Stomach (tissue), 9 donors: ENCODE results near the gene CARD10. TPM values are rescaled to one million over a fixed set of nuclear protein-coding genes. Genes with fewer than 3 reads are reported as not detected.

Experiments used
- DNase-seq, 2 donors: peaks; one replicate each; pipeline versions ENCODE4 v3.0.0 to v3.0.0-alpha.2; 2013 to 2019
- H3K27ac ChIP-seq, 5 donors: fragments of 200-600 bp in 4 of 5; sonication (generic) in 4 of 5; one replicate each; pipeline ENCODE4 v1.5.1; 2013 to 2019; ENCODE audit warnings: mild to moderate bottlenecking in 1 of 5, moderate library complexity in 1 of 5
- H3K27me3 ChIP-seq, 3 donors: fragments of 200-600 bp; sonication (generic); one replicate each; pipeline ENCODE4 v1.5.1; 2017 to 2019; ENCODE audit warnings: mixed run types in 1 of 3
- H3K36me3 ChIP-seq, 4 donors: fragments of 200-600 bp; sonication (generic); 1 replicate in 3 of 4; 2 replicates in 1 of 4; pipeline ENCODE4 v1.5.1; 2016 to 2019
- H3K4me1 ChIP-seq, 4 donors: fragments of 200-600 bp; sonication (generic); one replicate each; pipeline ENCODE4 v1.5.1; 2016 to 2019
- H3K4me3 ChIP-seq, 4 donors: fragments of 200-600 bp; sonication (generic) in 3 of 4; one replicate each; pipeline ENCODE4 v1.5.1; 2016 to 2019; ENCODE audit warnings: mild to moderate bottlenecking in 1 of 4
- H3K9me3 ChIP-seq, 4 donors: fragments of 200-600 bp; sonication (generic); one replicate each; pipeline ENCODE4 v1.5.1; 2016 to 2019
- EP300 ChIP-seq: sonication (generic); formaldehyde crosslinking; IDR thresholded peaks from one replicate; pipeline ENCODE4 v1.6.1; 2017; ENCODE audit warnings: antibody characterized with exemption
- POLR2A ChIP-seq, 4 donors: fragments of 450-650 bp; IDR thresholded peaks; one replicate each; pipeline ENCODE4 v1.6.1; 2016; ENCODE audit warnings: antibody characterized with exemption in 4 of 4, control low read depth in 2 of 4, mild to moderate bottlenecking in 1 of 4, moderate library complexity in 1 of 4
- POLR2AphosphoS5 ChIP-seq, 3 donors: sonication (generic); formaldehyde crosslinking; IDR thresholded peaks; one replicate each; pipeline ENCODE4 v1.6.1; 2016; ENCODE audit warnings: antibody characterized with exemption in 3 of 3
- WGBS, 5 donors: extraction: QIAGEN DNeasy Blood & Tissue Kit in 3 of 5; methylation state at CpG; one replicate each; pipeline versions ENCODE4 v1.1.5 to v1.1.7; 2013 to 2018; 5-methylcytosine and 5-hydroxymethylcytosine counted together
- intact Hi-C: fragments of 100-400 bp; cut with DNase I; formaldehyde crosslinking; loops from one replicate; pipeline ENCODE4 v1.15.1; 2023; ENCODE audit warnings: low total_unique reads
- polyA plus RNA-seq, 3 donors: library from polyadenylated mRNA; stranded (reverse); fragments of 200-250 nt; gene quantifications; one replicate each; pipeline ENCODE4 v1.2.3, GENCODE V29; 2013
- total RNA-seq, 5 donors: library from RNA; depleted of rRNA; stranded (reverse); fragments of >200 nt; gene quantifications; one replicate each; pipeline versions ENCODE4 v1.1.0 to v1.2.3, GENCODE V29; 2014 to 2016
- TF ChIP-seq, protein P1 (sequence below), 7 experiments: fragments of 450-650 bp in 4 of 7; fragments of 200-600 bp in 3 of 7; sonication (generic) in 3 of 7; IDR thresholded peaks; one replicate each; pipeline ENCODE4 v1.5.1; 2016 to 2019; ENCODE audit warnings: antibody characterized with exemption in 7 of 7, control low read depth in 2 of 7, mild to moderate bottlenecking in 1 of 7
- donor health status: healthy with polysubstance abuse.
- donor health status: Bipolar disorder and iron deficiency.
- donor health status: healthy.

CARD10 gene
- total and polyA plus RNA-seq, 8 donors: 5.5 to 120 (median 15.7) TPM

DNA sequence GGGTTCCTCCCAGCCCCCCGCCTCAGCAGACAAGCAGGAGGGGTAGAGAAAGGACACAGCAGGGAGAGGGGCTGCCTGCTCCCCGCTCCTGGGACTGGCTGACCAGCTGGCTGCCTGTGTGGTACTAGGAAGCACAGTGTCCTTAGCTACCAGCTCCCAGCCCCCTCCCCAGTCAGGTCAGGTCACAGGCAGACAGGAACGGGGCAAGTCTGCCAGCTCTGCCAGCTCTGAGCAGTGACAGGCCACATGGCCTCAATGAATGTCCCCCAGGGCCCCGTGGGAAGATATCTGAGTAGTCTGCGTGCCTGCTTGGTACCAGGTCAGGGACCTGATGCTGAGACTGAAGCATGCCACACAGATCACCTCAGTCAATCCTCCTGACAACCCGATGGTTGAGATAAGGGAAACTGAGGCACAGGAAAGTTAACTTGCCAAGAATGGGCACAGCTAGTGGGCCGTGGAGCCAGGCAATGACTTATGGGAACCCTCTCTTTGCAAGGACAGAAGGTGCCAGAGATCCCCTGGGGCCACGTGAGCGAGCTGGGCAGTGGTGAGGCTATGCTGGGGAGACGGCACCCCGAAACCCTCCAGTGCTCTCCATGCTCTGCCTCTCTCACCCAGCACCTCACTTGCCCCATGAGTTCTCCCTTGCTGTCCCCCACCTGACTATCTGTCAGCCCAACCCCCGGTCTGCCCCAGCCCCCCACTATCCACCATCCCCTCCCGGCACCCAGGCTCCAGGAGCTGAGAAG, 19.2 kb downstream of the CARD10 start:
- peaks cover 0 to 50% (median 0%) of the 10 kb centered on the region in 3 donors for H3K27me3 ChIP-seq

DNA sequence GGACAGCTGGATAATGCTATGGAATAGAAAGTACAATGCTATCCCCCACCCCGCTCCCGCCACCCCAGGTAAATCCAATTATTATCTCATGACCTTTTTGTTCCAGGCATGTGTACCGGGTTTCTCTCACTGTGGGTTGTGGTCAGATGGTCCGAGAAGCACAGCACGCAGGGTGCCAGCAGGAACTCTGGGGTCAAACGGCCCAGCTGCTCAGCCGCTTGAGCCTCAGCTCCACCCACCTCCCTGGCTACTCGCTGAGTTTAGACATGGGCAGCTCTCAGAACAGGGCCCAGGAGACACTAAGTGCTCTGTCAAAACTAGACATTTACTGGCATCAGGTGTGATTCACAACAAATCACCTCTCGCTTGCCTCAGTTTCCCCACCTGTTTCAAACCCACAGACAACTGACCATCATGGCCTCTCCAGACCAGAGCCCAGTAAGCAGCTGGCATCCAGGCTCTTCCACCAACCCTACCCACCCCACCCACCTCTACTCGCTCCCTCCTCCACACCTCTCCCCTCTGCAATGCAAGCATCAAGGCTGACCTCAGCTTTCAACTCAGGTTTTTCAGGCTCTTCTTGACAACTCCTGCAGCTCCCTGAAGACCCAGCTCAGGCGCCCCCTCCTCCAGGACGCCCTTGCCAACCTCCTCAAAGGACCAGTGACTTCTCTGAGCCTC, 20.0 kb downstream of the CARD10 start:
- DNase-seq: peak in 1 of 2 donors; percentile 59
- H3K4me1 ChIP-seq: peaks cover 58 to 63% (median 60%) of the 10 kb centered on the region in 4 donors
- no peak for TF ChIP-seq POLR2A (IDR thresholded peaks at IDR 0.05)
- no peak for TF ChIP-seq POLR2AphosphoS5 (IDR thresholded peaks at IDR 0.05)
- no peak for TF ChIP-seq EP300
- TF ChIP-seq, protein P1, sequence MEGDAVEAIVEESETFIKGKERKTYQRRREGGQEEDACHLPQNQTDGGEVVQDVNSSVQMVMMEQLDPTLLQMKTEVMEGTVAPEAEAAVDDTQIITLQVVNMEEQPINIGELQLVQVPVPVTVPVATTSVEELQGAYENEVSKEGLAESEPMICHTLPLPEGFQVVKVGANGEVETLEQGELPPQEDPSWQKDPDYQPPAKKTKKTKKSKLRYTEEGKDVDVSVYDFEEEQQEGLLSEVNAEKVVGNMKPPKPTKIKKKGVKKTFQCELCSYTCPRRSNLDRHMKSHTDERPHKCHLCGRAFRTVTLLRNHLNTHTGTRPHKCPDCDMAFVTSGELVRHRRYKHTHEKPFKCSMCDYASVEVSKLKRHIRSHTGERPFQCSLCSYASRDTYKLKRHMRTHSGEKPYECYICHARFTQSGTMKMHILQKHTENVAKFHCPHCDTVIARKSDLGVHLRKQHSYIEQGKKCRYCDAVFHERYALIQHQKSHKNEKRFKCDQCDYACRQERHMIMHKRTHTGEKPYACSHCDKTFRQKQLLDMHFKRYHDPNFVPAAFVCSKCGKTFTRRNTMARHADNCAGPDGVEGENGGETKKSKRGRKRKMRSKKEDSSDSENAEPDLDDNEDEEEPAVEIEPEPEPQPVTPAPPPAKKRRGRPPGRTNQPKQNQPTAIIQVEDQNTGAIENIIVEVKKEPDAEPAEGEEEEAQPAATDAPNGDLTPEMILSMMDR (IDR thresholded peaks at IDR 0.05): no peak

More for the DNA sequence above, 19.2 kb downstream of the CARD10 start:
- DNase-seq: no peak
- Histone ChIP-seq H3K4me3 (no peak overlapping the region), H3K36me3 (peaks cover 0 to 32% (median 10%) of the 10 kb centered on the region in 4 donors), H3K9me3 (no peaks in the 10 kb centered on the region), H3K4me1 (peaks cover 61 to 71% (median 65%) of the 10 kb centered on the region in 4 donors), H3K27ac (peak overlapping the region; percentile 39 to 95 (median 87))
- intact Hi-C loops: no loop called here
- no peak for TF ChIP-seq EP300
- TF ChIP-seq POLR2A (IDR thresholded peaks at IDR 0.05): no peak
- TF ChIP-seq, protein P1 (IDR thresholded peaks at IDR 0.05): no peak
- TF ChIP-seq POLR2AphosphoS5 (IDR thresholded peaks at IDR 0.05): no peak
- WGBS, 5 donors: 69 to 77% (median 75%) methylated on average over 13 of the region's 13 CpGs

DNA sequence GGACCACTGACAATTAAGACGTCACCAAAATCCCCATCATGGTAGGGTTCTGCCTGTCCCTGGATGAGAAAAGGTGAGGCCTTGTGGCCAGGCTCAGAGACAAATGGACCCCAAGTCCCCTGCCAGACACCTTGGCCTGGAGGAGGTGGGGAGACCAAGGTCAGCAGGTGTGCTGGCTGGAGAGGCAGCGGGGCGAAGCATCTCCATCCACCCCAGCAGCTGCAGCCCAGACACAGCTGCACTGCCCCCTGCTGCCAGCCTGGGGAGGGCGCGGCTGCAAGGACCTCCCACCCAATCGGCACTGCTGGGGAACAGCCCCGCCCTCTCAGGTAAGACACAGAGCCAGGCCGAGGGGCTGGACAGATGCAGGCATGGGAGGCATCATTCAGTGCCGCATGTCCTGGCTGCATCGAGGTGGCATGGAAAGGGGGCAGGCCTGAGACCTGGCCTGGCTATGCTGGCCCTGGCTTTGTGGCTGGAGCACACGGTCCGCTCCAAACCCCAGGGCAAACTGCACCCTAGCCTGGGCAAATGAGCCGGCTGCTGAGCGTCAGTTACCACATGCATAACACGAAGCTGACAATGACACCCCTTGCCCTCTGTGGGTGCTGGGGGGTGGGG, 20.8 kb downstream of the CARD10 start:
- Histone ChIP-seq H3K27me3 (peaks cover 0 to 59% (median 0%) of the 10 kb centered on the region in 3 donors), H3K4me1 (peaks cover 50 to 56% (median 52%) of the 10 kb centered on the region in 4 donors), H3K27ac (peak overlapping the region; percentile 27 to 95 (median 87)), H3K4me3 (no peak overlapping the region), H3K9me3 (no peaks in the 10 kb centered on the region), H3K36me3 (peaks cover 0 to 33% (median 14%) of the 10 kb centered on the region in 4 donors)
- intact Hi-C loops: no loop called here
- 35 to 58% (median 41%) methylated on average over 9 to 15 of the region's 15 CpGs for WGBS, 5 donors
- TF ChIP-seq POLR2AphosphoS5 (IDR thresholded peaks at IDR 0.05): peak in 1 of 3 donors; percentile 19
- TF ChIP-seq, protein P1 (IDR thresholded peaks at IDR 0.05): peak in 5 of 7 experiments; percentile 39 to 65 (median 60)
- no peak for TF ChIP-seq EP300
- no peak for TF ChIP-seq POLR2A (IDR thresholded peaks at IDR 0.05)
- peak; percentile 71 to 88 for DNase-seq

More for the DNA sequence above, 20.0 kb downstream of the CARD10 start:
- intact Hi-C loops: no loop called here
- peak overlapping the region; percentile 39 to 95 (median 87) for H3K27ac ChIP-seq
- H3K27me3 ChIP-seq: peaks cover 0 to 51% (median 0%) of the 10 kb centered on the region in 3 donors
- peaks cover 0 to 28% (median 10%) of the 10 kb centered on the region in 4 donors for H3K36me3 ChIP-seq
- H3K9me3 ChIP-seq: no peaks in the 10 kb centered on the region
- H3K4me3 ChIP-seq: no peak overlapping the region
- WGBS, 5 donors: 31 to 61% (median 45%) methylated on average over 12 of the region's 12 CpGs

DNA sequence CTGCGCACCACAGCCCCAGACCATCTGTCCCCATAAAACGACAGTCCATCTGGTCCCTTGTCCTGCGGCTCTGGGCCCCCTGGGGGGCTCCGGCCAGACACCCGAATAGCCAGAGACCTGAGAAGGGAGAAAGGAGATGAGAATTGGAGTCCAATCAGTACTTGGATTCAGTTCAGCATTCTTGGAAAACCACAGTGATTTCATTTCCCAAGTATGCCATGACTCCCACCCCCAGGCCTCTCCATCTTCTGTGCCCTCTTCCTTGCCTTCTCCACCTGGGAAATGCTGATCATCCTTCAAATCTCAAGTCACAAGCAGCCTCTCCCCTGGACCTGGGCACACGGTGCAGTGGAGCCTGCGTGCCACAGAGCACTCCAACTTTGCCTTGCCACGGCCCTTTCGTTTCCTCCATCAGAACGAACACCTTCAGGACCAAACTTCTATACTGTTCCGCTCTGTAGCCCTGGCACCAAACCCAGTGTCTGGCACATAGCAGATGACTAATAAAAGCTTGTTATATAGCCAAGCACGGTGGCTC, 22.1 kb downstream of the CARD10 start:
- DNase-seq: no peak
- Histone ChIP-seq H3K36me3 (peaks cover 0 to 37% (median 17%) of the 10 kb centered on the region in 4 donors), H3K9me3 (no peaks in the 10 kb centered on the region), H3K27me3 (peaks cover 0 to 66% (median 0%) of the 10 kb centered on the region in 3 donors), H3K27ac (no peak overlapping the region), H3K4me3 (no peak overlapping the region), H3K4me1 (peaks cover 37 to 43% (median 39%) of the 10 kb centered on the region in 4 donors)
- TF ChIP-seq POLR2AphosphoS5 (IDR thresholded peaks at IDR 0.05) (no peak), EP300 (no peak), POLR2A (IDR thresholded peaks at IDR 0.05) (no peak)
- TF ChIP-seq, protein P1 (IDR thresholded peaks at IDR 0.05): no peak
- WGBS, 5 donors: 83 to 92% (median 89%) methylated on average over 12 of the region's 12 CpGs
- intact Hi-C loops: no loop called here
